HEK293 (cell line): ENCODE results near the gene SLC35E1.

ENCODE experiments used
- CTCF ChIA-PET: fragments of 350-600 bp; formaldehyde crosslinking; extraction: SDS; loops from one replicate; lab custom pipeline; 2021; ENCODE audit warnings: antibody characterized with exemption; lab: Yijun Ruan, JAX
- POLR2A ChIA-PET: fragments of 300-600 bp; formaldehyde crosslinking; extraction: SDS; loops from one replicate; lab custom pipeline; 2020; ENCODE audit warnings: antibody characterized with exemption, inconsistent platforms; lab: Yijun Ruan, JAX
- H3K27ac ChIP-seq: fragments of 200-500 bp; sonication (Bioruptor generic); 2 replicates; pipeline ENCODE4 v1.5.1; 2014; ENCODE audit warnings: low read depth, low read length, control low read depth, inconsistent platforms; ENCODE audit errors: extremely low read depth
- H3K36me3 ChIP-seq, 2 experiments: fragments of 200-500 bp in 1 of 2; sonication (Bioruptor generic) in 1 of 2; 1 replicate in 1 of 2; 2 replicates in 1 of 2; pipeline ENCODE4 v1.5.1; 2014 to 2017; ENCODE audit warnings: inconsistent platforms in 2 of 2, low read length in 2 of 2; ENCODE audit not compliant: control insufficient read depth in 2 of 2, insufficient read depth in 1 of 2
- H3K4me1 ChIP-seq: fragments of 200-500 bp; sonication (Bioruptor generic); 2 replicates; pipeline ENCODE4 v1.5.1; 2014; ENCODE audit warnings: mild to moderate bottlenecking, low read length, inconsistent platforms; ENCODE audit not compliant: control insufficient read depth, insufficient read depth
- H3K4me3 ChIP-seq: 2 replicates; pipeline ENCODE4 v1.5.1; 2011; ENCODE audit warnings: low read depth, mild to moderate bottlenecking, control low read depth, low read length, moderate library complexity
- H3K9me3 ChIP-seq: fragments of 200-500 bp; sonication (Bioruptor generic); 2 replicates; pipeline ENCODE4 v1.5.1; 2014; ENCODE audit warnings: low read depth, low read length, inconsistent platforms; ENCODE audit not compliant: control insufficient read depth, insufficient read depth
- GLI4 ChIP-seq: fragments of 450-650 bp; formaldehyde crosslinking; IDR thresholded peaks from 2 replicates; pipeline ENCODE4 v1.5.1; 2016; ENCODE audit warnings: missing biosample characterization, missing genetic modification characterization
- HIC1 ChIP-seq: fragments of 450-650 bp; formaldehyde crosslinking; IDR thresholded peaks from 2 replicates; pipeline ENCODE4 v1.5.1; 2016; ENCODE audit warnings: missing biosample characterization, missing genetic modification characterization
- KLF8 ChIP-seq: fragments of 450-650 bp; formaldehyde crosslinking; IDR thresholded peaks from 2 replicates; pipeline ENCODE4 v1.5.1; 2016; ENCODE audit warnings: missing biosample characterization, missing genetic modification characterization
- MEIS1 ChIP-seq: sonication (generic); formaldehyde crosslinking; IDR thresholded peaks from 2 replicates; pipeline ENCODE4 v1.8.1; 2022; ENCODE audit warnings: missing genetic modification reagents, mild to moderate bottlenecking, borderline replicate concordance
- ZNF114 ChIP-seq: fragments of 450-650 bp; formaldehyde crosslinking; IDR thresholded peaks from 2 replicates; pipeline ENCODE4 v1.5.0; 2017; ENCODE audit warnings: missing biosample characterization, missing genetic modification characterization
- ZNF140 ChIP-seq: fragments of 450-650 bp; formaldehyde crosslinking; IDR thresholded peaks from 2 replicates; pipeline ENCODE4 v1.5.1; 2016; ENCODE audit warnings: missing biosample characterization, missing genetic modification characterization
- ZNF18 ChIP-seq: fragments of 450-650 bp; formaldehyde crosslinking; IDR thresholded peaks from 2 replicates; pipeline ENCODE4 v1.5.1; 2016; ENCODE audit warnings: missing biosample characterization, missing genetic modification characterization
- ZNF223 ChIP-seq: fragments of 450-650 bp; formaldehyde crosslinking; IDR thresholded peaks from 2 replicates; pipeline ENCODE4 v1.5.1; 2016; ENCODE audit warnings: missing biosample characterization, missing genetic modification characterization
- ZNF521 ChIP-seq: fragments of 450-650 bp; formaldehyde crosslinking; IDR thresholded peaks from 2 replicates; pipeline ENCODE4 v1.5.1; 2017; ENCODE audit warnings: missing biosample characterization, mild to moderate bottlenecking, missing genetic modification characterization
- ZNF596 ChIP-seq: fragments of 450-650 bp; IDR thresholded peaks from 2 replicates; pipeline ENCODE4 v1.5.0; 2018; ENCODE audit warnings: missing biosample characterization, mild to moderate bottlenecking, missing genetic modification characterization, moderate library complexity
- ZNF629 ChIP-seq: fragments of 450-650 bp; formaldehyde crosslinking; IDR thresholded peaks from 2 replicates; pipeline ENCODE4 v1.5.1; 2017; ENCODE audit warnings: missing biosample characterization, missing genetic modification characterization
- ZNF670 ChIP-seq: fragments of 450-650 bp; formaldehyde crosslinking; IDR thresholded peaks from 2 replicates; pipeline ENCODE4 v1.5.1; 2016; ENCODE audit warnings: missing biosample characterization, missing genetic modification characterization, low read depth
- ZNF707 ChIP-seq: fragments of 450-650 bp; formaldehyde crosslinking; IDR thresholded peaks from 2 replicates; pipeline ENCODE4 v1.5.1; 2016; ENCODE audit warnings: missing biosample characterization, missing genetic modification characterization
- ZNF777 ChIP-seq: fragments of 450-650 bp; formaldehyde crosslinking; IDR thresholded peaks from 2 replicates; pipeline ENCODE4 v1.5.1; 2017; ENCODE audit warnings: missing biosample characterization, missing genetic modification characterization, borderline replicate concordance
- ZNF785 ChIP-seq: fragments of 450-650 bp; formaldehyde crosslinking; IDR thresholded peaks from 2 replicates; pipeline ENCODE4 v1.5.1; 2016; ENCODE audit warnings: missing biosample characterization, missing genetic modification characterization

Gene SLC35E1

GRCh38 chr19:16520074-16520973 lies 51.9 kb downstream of the SLC35E1 start (continued):
- TF ChIP-seq ZNF629 (no peak), ZNF223 (no peak), ZNF114 (no peak), ZNF596 (tag by site-specific recombination) (no peak), MEIS1 (CRISPR knock-in tag) (no peak), ZNF18 (tag by site-specific recombination) (no peak), GLI4 (tag by site-specific recombination) (no peak)

- ChIA-PET POLR2A (no interaction called here), CTCF (no interaction called here)
- no peak overlapping the region for H3K27ac ChIP-seq
- H3K4me3 ChIP-seq, result no peak overlapping the region
- TF ChIP-seq ZNF777 (tag by site-specific recombination) (no peak), KLF8 (tag by site-specific recombination) (peak; percentile 17; the same call in 1 of the 2 replicates), ZNF785 (tag by site-specific recombination) (no peak)
- no peaks in the 10 kb centered on the region for H3K9me3 ChIP-seq
- no peaks in the 10 kb centered on the region for H3K4me1 ChIP-seq
- peaks cover 24 to 88% of the 10 kb centered on the region in 2 experiments for H3K36me3 ChIP-seq
Observed at GRCh38 chr19:16519230-16519687, 53.0 kb downstream of the SLC35E1 start.

GRCh38 chr19:16518483-16519229 lies 53.6 kb downstream of the SLC35E1 start:
- CTCF ChIA-PET, result no interaction called here

More at GRCh38 chr19:16518483-16519229, 53.6 kb downstream of the SLC35E1 start:
- POLR2A ChIA-PET, result no interaction called here
- H3K27ac ChIP-seq, result no peak overlapping the region
- H3K4me1 ChIP-seq, result no peaks in the 10 kb centered on the region
- no peaks in the 10 kb centered on the region for H3K9me3 ChIP-seq
- no peak overlapping the region for H3K4me3 ChIP-seq
- no peak for TF ChIP-seq ZNF140 (tag by site-specific recombination)
- TF ChIP-seq HIC1 (tag by site-specific recombination), result peak; percentile 38; the same call in 1 of the 2 replicates
- no peak for TF ChIP-seq ZNF521
- no peak for TF ChIP-seq ZNF670 (tag by site-specific recombination)
- TF ChIP-seq ZNF707 (tag by site-specific recombination), result no peak
- TF ChIP-seq, all 188 proteins: peak for 1
- peaks cover 18 to 83% of the 10 kb centered on the region in 2 experiments for H3K36me3 ChIP-seq
